Raji (cell line): ENCODE results near the gene ZNF48.
A peak's percentile ranks its signal among the peaks of the same experiment; 100 is the strongest.

ENCODE experiments used
- POLR2A ChIP-seq: IDR thresholded peaks from 2 replicates; pipeline ENCODE4 v1.6.1; 2011; ENCODE audit warnings: low read depth, low read length, control low read depth; ENCODE audit not compliant: insufficient read depth

The ZNF48 gene

GRCh38 chr16:30369091-30369937, 25.9 kb upstream of the ZNF48 start:
- no peak for TF ChIP-seq POLR2A

DNA sequence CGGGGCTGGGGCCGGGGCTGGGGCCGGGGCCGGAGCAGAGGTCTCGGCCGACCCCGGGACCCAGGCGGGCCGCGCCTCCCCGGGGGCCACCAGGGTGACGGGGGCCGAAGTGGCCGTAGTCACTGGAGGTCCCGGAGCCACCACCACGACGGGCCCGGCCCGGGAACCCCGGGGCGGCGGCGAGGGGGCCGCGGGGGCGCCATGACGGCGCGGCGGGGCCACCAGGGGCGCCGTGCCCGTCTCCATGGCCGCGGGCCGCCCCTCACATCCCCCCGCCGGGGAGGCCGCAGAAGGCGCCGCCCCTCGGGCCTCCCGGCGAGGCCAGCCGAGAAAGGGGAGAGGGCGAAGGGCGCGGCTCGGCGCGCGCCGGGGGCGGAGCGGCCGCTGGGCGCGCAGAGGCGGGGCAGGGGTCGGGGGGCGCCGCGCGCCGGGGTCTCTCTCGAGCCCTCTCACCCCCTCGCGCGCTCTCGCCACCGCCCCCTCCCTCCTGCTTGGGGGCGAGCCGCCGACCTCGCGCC, 25.2 kb upstream of the ZNF48 start:
- TF ChIP-seq POLR2A, result peak; percentile 45

DNA sequence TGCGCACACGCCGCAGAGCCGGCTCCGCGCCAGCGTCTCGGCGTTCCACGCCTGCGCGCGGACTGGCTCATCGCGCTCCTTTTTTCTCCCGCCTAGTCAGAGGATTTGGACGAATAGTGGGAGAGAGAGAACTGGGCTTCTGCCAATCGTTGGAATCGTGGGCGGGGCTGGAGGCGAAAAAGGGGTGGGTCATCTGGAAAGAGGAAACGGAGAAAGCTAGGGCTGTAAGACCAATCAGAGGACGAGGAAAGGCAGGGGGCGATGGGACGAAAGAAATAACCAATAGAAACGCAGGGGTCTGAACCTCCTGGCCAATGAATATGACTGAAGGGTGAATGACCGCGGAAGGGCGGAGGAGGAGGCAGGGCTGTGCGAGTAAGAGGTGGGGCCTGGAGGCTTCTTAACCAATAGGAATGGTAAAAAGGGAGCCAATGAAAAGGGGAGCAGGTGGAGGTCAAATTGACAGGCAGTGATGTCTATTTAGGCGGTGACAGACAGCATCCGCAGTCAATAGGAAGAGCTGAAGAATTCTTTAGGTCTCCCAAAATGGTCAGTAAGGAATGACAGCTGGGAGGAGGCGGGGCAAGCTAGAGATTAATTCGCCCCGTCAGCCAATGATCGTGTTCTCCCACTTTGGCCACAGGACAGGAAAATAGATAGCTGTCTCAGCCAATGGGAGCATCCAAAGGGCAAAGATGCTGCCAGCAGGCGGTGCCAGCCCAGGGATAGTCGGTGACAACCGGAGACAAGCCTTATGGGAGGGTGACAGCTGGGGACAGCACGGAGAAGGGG, 24.6 kb upstream of the ZNF48 start, which contains the start of gene TBC1D10B:
Gene TBC1D10B, minus strand, starts transcription at position 39 of the 792 bp plus-strand sequence. CDS start 311 bp downstream, outside the sequence.
- TF ChIP-seq POLR2A, result no peak

GRCh38 chr16:30371248-30371816, 23.9 kb upstream of the ZNF48 start:
- peak; percentile 78 for TF ChIP-seq POLR2A

- no peak for TF ChIP-seq POLR2A
Observed at GRCh38 chr16:30372038-30372712, 23.0 kb upstream of the ZNF48 start.

DNA sequence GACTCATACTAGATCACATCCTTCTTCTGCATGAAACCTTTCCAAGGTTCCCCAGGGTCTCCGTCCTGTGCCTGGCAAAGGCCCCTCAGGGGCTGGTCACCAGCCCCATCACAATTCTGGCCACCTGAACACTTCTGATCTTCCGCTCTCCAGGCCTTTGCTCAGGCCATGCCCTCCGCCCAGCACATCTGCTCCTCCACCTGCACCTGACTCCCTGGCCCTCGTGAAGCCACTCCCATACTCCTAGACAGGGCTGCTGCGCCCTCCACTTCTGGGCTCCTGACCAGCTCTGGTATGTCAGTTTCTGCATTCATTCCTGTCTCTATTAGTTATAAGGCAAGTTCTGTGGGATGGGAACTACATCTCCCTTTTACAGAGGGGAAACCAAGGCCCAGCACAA, 22.5 kb upstream of the ZNF48 start:
- no peak for TF ChIP-seq POLR2A

- TF ChIP-seq POLR2A, result no peak
Observed at GRCh38 chr16:30374538-30374937, 20.7 kb upstream of the ZNF48 start, which contains the start of gene MYL11. Gene MYL11 (plus strand): TSS chr16:30374802. CDS start chr16:30374858, 56 bp downstream.

- 0 out of 2 replicates have a peak, but pooled peaks have one; percentile 10 for TF ChIP-seq POLR2A
Observed at GRCh38 chr16:30375864-30376263, 19.4 kb upstream of the ZNF48 start.

GRCh38 chr16:30376461-30376902, 18.7 kb upstream of the ZNF48 start:
- 0 out of 2 replicates have a peak, but pooled peaks have one; percentile 10 for TF ChIP-seq POLR2A

DNA sequence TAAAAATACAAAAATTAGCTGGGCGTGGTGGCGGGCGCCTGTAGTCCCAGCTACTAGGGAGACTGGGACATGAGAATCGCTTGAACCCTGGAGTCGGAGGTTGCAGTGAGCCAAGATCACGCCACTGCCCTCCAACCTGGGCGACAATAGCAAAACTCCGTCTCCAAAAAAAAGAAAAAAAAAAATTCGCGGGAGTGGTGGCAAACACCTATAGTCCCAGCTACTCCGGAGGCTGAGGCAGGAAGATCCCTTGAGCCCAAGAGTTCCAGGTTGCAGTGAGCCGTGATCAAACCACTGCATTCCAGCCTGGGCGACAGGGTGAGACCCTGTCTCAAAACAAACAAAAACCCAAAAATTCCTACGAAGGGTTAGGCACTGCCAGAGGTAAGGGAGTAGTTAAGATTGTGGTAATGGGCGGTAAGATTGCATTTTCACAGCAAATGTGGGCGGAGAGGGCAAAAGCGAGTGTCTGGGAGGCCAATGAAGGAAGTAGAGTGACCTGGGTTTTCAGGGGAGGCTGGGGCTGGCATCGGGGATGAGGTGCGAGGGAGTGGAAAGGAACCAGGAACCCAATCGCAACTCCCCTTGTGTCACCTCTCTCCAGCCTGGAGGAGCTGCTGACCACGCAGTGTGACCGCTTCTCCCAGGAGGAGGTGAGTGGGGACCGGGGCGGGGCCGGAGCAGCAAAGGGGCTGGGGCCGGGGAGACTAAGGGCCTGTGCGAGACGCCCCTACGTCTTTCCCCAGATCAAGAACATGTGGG, 18.0 kb upstream of the ZNF48 start:
- TF ChIP-seq POLR2A, result peak; percentile 54; the same call in 1 of the 2 replicates

DNA sequence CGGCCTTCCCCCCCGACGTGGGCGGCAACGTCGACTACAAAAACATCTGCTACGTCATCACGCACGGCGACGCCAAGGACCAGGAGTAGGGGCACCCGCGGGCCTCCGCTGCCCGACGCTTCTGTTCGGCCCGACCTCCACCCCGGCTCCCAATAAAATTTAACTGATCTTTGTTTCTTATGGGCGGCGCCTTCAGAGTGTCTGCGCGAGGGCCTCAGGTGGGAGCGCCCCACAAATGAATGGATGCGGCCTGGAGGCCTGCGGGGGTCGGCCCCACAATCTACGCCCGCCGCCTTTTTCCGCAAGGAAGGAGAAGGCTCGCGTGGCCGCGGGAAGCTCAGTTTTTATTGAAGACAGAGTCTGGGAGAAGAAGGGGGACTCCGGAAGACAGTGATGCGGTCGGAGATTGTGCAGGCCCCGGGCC, 17.4 kb upstream of the ZNF48 start:
- peak; percentile 24 for TF ChIP-seq POLR2A

DNA sequence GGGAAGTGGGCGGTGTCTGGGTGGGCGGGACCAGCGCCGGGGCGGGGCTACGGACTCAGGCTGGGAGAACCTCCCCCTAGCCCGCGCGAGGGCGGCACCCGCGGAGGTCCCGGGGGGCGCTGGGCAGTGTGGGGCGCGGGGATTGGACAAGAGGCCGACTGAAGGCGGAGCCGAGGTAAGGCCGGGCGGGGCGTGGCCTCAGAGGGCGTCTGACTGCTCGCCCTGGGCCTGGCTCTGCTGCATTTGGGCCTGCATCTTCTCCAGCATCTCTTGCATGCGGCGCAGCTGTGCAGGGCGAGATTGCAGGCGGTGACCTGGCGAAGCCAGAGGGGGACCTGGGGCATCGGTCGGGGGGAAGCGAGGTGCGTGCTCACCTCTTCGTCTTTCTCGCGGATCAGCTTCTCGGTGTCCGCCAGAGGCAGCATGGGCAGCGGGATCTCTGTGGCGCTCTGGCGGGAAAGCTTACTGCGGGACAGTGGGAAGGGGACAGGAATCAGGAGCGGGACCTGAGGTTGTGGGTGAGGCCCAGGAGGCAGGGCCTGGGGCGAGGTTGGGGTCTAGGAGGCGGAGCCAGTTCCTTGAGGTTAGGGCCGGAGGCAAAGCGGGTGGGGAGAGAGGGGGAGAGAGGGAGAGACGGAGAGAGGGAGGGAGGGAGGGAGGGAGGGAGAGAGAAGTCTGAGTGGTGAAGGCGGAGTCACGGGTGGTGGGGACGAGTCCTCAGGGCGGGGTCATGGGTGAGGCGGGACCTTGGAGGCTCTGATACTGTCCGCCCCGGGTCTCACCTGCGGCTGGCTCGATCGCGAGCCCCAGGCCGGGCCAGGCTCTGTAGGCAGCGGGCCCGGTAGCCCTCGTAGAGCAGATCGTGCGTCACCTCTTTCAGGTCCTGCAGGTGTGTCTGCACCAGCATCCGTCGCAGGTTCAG, 16.7 kb upstream of the ZNF48 start:
- peak; percentile 94 for TF ChIP-seq POLR2A
